Activated CD8-positive, alpha-beta memory T cell treated with anti-CD3 and anti-CD28 coated beads, Interleukin-2, amount 50 U/mL, for 1 hour (primary cell): Measurements from ENCODE around the gene CDCA8.
"Not testable (repeated sequence)": the region's sequence is repeated elsewhere in the genome, so short reads cannot be mapped to it uniquely, and the experiment has no call there.

Experiments used
- DNase-seq: peaks from one replicate; pipeline ENCODE4 v3.0.0-alpha.2; 2020; ENCODE audit errors: extremely low read depth

CDCA8 gene

GRCh38 chr1:37673920-37674319 is 18.4 kb upstream of the CDCA8 start:
- no peak for DNase-seq

- DNase-seq = no peak
Observed at GRCh38 chr1:37676281-37677142, 15.8 kb upstream of the CDCA8 start.

- no peak for DNase-seq
Observed at GRCh38 chr1:37677143-37677439, 15.2 kb upstream of the CDCA8 start.

- no peak for DNase-seq
Observed at GRCh38 chr1:37677808-37678207, 14.5 kb upstream of the CDCA8 start.

- no peak for DNase-seq
Observed at GRCh38 chr1:37680933-37681332, 11.4 kb upstream of the CDCA8 start.

GRCh38 chr1:37682334-37682987 is 9.9 kb upstream of the CDCA8 start:
- DNase-seq = peak; percentile 25

GRCh38 chr1:37684182-37684581 is 8.1 kb upstream of the CDCA8 start:
- DNase-seq = not testable (repeated sequence)

GRCh38 chr1:37685722-37686121 is 6.6 kb upstream of the CDCA8 start:
- no peak for DNase-seq

- not testable (repeated sequence) for DNase-seq
Observed at GRCh38 chr1:37687764-37688163, 4.6 kb upstream of the CDCA8 start.

- no peak for DNase-seq
Observed at GRCh38 chr1:37688926-37689325, 3.4 kb upstream of the CDCA8 start.

GRCh38 chr1:37691497-37692077 is 729 bp upstream of the CDCA8 start:
- no peak for DNase-seq

- DNase-seq = no peak
Observed at GRCh38 chr1:37692834-37693175, 489 bp downstream of the CDCA8 start.

GRCh38 chr1:37697090-37697489 is 4.8 kb downstream of the CDCA8 start:
- DNase-seq = no peak

- DNase-seq = no peak
Observed at GRCh38 chr1:37697737-37698136, 5.4 kb downstream of the CDCA8 start.

GRCh38 chr1:37699147-37699546 is 6.8 kb downstream of the CDCA8 start:
- DNase-seq = no peak

GRCh38 chr1:37701051-37701450 is 8.7 kb downstream of the CDCA8 start:
- no peak for DNase-seq

- no peak for DNase-seq
Observed at GRCh38 chr1:37703061-37703460, 10.7 kb downstream of the CDCA8 start.

- DNase-seq = no peak
Observed at GRCh38 chr1:37704966-37705365, 12.7 kb downstream of the CDCA8 start.

GRCh38 chr1:37705399-37705798 is 13.1 kb downstream of the CDCA8 start:
- DNase-seq = no peak

GRCh38 chr1:37708471-37708870 is 16.2 kb downstream of the CDCA8 start:
- DNase-seq = no peak

- DNase-seq = no peak
Observed at GRCh38 chr1:37714226-37714625, 21.9 kb downstream of the CDCA8 start.

- no peak for DNase-seq
Observed at GRCh38 chr1:37714689-37715088, 22.4 kb downstream of the CDCA8 start.

GRCh38 chr1:37716321-37716720 is 24.0 kb downstream of the CDCA8 start:
- DNase-seq = no peak
